GDM1 (cell line): ENCODE measurements around the gene RPN2.

Source experiments
- DNase-seq: peaks from one replicate; lab custom pipeline; 2025; lab: John Stamatoyannopoulos, UW

The RPN2 gene

GRCh38 chr20:37218976-37219375 lies 39.8 kb downstream of the RPN2 start:
- DNase-seq: no peak

GRCh38 chr20:37219751-37220668 lies 40.9 kb downstream of the RPN2 start:
- no peak for DNase-seq

- no peak for DNase-seq
Observed at GRCh38 chr20:37220731-37221130, 41.6 kb downstream of the RPN2 start.

GRCh38 chr20:37222086-37222485 lies 43.0 kb downstream of the RPN2 start:
- no peak for DNase-seq

GRCh38 chr20:37223053-37223452 lies 43.9 kb downstream of the RPN2 start:
- peak; percentile 24 for DNase-seq

- no peak for DNase-seq
Observed at GRCh38 chr20:37225146-37225545, 46.0 kb downstream of the RPN2 start.

- no peak for DNase-seq
Observed at GRCh38 chr20:37226889-37227288, 47.8 kb downstream of the RPN2 start.

GRCh38 chr20:37228082-37228481 lies 49.0 kb downstream of the RPN2 start:
- DNase-seq: no peak

- no peak for DNase-seq
Observed at GRCh38 chr20:37228656-37229055, 49.5 kb downstream of the RPN2 start.

GRCh38 chr20:37229357-37229756 lies 50.2 kb downstream of the RPN2 start:
- DNase-seq: no peak

GRCh38 chr20:37230200-37230599 lies 51.1 kb downstream of the RPN2 start:
- no peak for DNase-seq

- DNase-seq: no peak
Observed at GRCh38 chr20:37231947-37232630, 53.0 kb downstream of the RPN2 start.

GRCh38 chr20:37233548-37234253 lies 54.6 kb downstream of the RPN2 start:
- no peak for DNase-seq

GRCh38 chr20:37234254-37234581 lies 55.1 kb downstream of the RPN2 start:
- DNase-seq: no peak

GRCh38 chr20:37235065-37235464 lies 55.9 kb downstream of the RPN2 start:
- no peak for DNase-seq

- no peak for DNase-seq
Observed at GRCh38 chr20:37236462-37236861, 57.3 kb downstream of the RPN2 start.

- DNase-seq: no peak
Observed at GRCh38 chr20:37237656-37238055, 58.5 kb downstream of the RPN2 start.

- no peak for DNase-seq
Observed at GRCh38 chr20:37238426-37238825, 59.3 kb downstream of the RPN2 start.

GRCh38 chr20:37238935-37239451 lies 59.9 kb downstream of the RPN2 start:
- DNase-seq: no peak

GRCh38 chr20:37240337-37241067 lies 61.4 kb downstream of the RPN2 start:
- DNase-seq: no peak

GRCh38 chr20:37242503-37242902 lies 63.4 kb downstream of the RPN2 start:
- no peak for DNase-seq
